ENCODE measurements around the gene SMYD3. TPM values are rescaled to one million over a fixed set of nuclear protein-coding genes. Genes with fewer than 3 reads are reported as not detected.
"Not testable (repeated sequence)": the region's sequence is repeated elsewhere in the genome, so short reads cannot be mapped to it uniquely, and the experiment has no call there.

SMYD3 gene
- total RNA-seq, 2 experiments from 2014 or later = 22.6 to 24.6 TPM

DNA sequence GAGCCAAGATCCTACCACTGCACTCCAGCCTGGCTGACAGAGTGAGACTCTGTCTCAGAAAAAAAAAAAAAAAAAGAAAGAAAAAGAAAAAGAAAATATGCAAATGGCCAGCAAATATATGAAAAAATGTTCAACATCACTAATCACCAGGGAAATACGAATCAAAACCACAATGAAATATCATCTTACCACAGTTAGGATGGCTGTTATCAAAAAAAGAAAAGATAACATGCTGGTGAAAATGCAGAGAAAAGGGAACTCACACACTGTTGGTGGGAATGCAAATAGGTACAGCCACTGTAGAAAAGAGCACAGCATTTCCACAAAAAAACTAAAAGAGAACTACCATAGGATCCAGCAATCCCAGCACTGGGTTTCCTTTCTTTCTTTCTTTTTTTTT, 477.5 kb downstream of the SMYD3 start:
- intact Hi-C loops (cut with micrococcal nuclease) = no loop called here
- TF ChIP-seq, protein P1, sequence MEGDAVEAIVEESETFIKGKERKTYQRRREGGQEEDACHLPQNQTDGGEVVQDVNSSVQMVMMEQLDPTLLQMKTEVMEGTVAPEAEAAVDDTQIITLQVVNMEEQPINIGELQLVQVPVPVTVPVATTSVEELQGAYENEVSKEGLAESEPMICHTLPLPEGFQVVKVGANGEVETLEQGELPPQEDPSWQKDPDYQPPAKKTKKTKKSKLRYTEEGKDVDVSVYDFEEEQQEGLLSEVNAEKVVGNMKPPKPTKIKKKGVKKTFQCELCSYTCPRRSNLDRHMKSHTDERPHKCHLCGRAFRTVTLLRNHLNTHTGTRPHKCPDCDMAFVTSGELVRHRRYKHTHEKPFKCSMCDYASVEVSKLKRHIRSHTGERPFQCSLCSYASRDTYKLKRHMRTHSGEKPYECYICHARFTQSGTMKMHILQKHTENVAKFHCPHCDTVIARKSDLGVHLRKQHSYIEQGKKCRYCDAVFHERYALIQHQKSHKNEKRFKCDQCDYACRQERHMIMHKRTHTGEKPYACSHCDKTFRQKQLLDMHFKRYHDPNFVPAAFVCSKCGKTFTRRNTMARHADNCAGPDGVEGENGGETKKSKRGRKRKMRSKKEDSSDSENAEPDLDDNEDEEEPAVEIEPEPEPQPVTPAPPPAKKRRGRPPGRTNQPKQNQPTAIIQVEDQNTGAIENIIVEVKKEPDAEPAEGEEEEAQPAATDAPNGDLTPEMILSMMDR (IDR thresholded peaks at IDR 0.05) = no peak
- no peaks in the 10 kb centered on the region for H3K27me3 Mint-ChIP-seq
- no peak overlapping the region for H3K27ac Mint-ChIP-seq
- H3K4me3 Mint-ChIP-seq = no peak overlapping the region
- DNase-seq (no peak), ATAC-seq (no peak)
- ChIA-PET CTCF (no interaction called here), POLR2A (no interaction called here)
- no peaks in the 10 kb centered on the region for H3K36me3 Mint-ChIP-seq (ENCODE audit: low read depth)
- no peaks in the 10 kb centered on the region for H3K4me1 Mint-ChIP-seq (ENCODE audit: low read depth)
- H3K9me3 Mint-ChIP-seq = peaks cover 4% of the 10 kb centered on the region

DNA sequence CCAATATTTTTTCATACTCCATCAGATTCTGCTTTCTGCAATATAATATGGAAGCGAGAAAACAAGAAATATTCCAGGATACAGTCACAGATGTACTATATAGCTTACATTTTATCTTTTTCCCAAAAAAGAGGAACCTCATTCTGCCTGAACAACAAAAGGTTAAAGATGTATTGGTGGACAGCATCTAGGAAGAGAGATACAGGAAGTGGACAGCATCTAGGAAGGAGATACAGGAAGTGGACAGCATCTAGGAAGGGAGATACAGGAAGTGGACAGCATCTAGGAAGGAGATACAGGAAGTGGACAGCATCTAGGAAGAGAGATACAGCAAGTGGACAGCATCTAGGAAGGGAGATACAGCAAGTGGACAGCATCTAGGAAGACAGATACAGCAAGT, 483.0 kb downstream of the SMYD3 start:
- POLR2A ChIA-PET; H3K9me3 Mint-ChIP-seq; H3K36me3 Mint-ChIP-seq (ENCODE audit: low read depth); H3K27ac Mint-ChIP-seq; H3K4me3 Mint-ChIP-seq; DNase-seq; ATAC-seq; intact Hi-C loops (cut with micrococcal nuclease); H3K27me3 Mint-ChIP-seq: not testable (repeated sequence)
- CTCF ChIA-PET = interaction anchor here (1.1 kb wide), 1 partner anchor 871 kb away, joined by 6 read pairs; no protein-coding TSS in a partner anchor
- peaks cover 11% of the 10 kb centered on the region for H3K4me1 Mint-ChIP-seq (ENCODE audit: low read depth)

DNA sequence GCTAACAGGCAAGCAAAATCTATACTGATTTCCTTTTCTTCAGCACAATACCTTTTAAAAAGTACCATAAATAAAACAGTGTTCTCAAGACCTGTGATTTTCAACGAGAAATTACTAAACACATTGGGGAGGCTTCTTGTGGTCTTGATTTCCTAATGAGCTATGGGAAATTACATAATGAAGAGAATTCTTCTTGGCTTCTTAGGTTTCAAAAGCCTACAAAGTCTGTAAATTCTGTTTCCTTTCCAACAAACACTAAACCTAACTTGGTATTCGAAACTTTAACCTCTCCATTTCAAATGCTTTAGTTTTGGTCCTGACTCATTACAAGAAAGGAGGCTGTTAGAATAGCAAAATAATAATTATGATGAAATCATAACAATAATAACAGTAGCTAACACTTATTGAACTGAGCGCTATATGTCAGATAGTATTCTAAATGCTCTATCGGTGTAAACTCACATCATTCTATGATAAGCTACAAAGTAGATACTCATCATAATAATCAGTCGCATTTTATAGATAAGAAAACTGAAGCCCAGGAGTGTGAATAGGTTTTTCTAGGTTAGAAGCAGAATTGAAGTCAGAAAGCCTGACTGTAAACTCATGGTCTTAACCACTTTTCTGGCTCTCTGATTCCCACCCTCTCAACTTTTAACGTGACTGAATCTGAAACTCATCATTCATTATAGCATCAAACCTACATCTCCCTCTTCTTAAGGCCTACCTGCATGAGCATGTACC, 486.7 kb downstream of the SMYD3 start:
- Mint-ChIP-seq H3K27me3 (no peaks in the 10 kb centered on the region), H3K4me3 (no peak overlapping the region), H3K36me3 (ENCODE audit: low read depth) (no peaks in the 10 kb centered on the region), H3K27ac (no peak overlapping the region), H3K9me3 (no peaks in the 10 kb centered on the region), H3K4me1 (ENCODE audit: low read depth) (peaks cover 11% of the 10 kb centered on the region)
- no peak for ATAC-seq
- TF ChIP-seq, protein P1 (IDR thresholded peaks at IDR 0.05) = no peak
- ChIA-PET CTCF (interaction anchor here (0.5 kb wide), 1 partner anchor 354 kb away, joined by 3 read pairs; no protein-coding TSS in a partner anchor), POLR2A (no interaction called here)
- no peak for DNase-seq
- intact Hi-C loops (cut with micrococcal nuclease) = no loop called here

DNA sequence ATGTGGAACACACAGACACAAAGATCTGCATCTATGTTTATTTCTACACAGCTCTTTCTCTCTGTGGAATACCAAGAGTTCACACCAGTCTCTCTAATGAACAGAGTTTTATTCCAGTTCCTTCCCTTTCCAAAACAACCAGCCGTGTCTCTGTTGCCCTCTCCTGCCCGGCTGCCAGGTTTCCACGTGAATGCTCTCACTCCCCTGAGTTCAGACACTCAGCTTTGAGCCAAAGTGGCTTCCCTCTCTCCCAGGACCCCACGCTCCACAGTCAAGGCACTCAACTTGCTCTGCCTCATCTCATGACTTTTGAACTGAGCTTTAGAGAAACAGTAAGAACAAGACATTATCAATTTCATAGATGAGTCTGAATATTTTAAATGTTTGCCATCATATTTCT, 488.9 kb downstream of the SMYD3 start:
- POLR2A ChIA-PET = no interaction called here
- H3K27me3 Mint-ChIP-seq = no peaks in the 10 kb centered on the region
- no peaks in the 10 kb centered on the region for H3K9me3 Mint-ChIP-seq
- ATAC-seq = no peak
- H3K27ac Mint-ChIP-seq = no peak overlapping the region
- intact Hi-C loops (cut with micrococcal nuclease) = no loop called here
- TF ChIP-seq, protein P1 (IDR thresholded peaks at IDR 0.05) = no peak
- no peaks in the 10 kb centered on the region for H3K36me3 Mint-ChIP-seq (ENCODE audit: low read depth)
- H3K4me1 Mint-ChIP-seq (ENCODE audit: low read depth) = peaks cover 8% of the 10 kb centered on the region
- CTCF ChIA-PET = no interaction called here
- DNase-seq = no peak
- H3K4me3 Mint-ChIP-seq = no peak overlapping the region

DNA sequence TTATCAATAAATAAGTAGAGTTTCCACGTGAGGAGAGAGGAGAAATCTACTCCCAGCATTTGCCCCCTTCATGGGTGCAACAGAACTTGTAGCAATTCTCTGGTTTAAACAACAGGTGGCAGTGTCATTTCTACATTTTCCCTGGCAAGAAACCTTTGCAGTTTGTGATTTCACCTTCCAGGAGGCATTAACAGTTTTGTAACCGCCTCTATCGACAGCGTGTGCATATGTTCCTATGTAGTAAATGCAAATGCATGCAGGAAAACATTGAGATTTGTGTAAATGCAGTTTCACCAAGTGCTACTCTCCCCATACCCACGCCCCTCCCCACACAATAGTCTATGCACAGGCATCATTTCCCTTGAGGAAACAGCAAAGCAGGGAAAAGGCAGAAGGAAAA, 494.7 kb downstream of the SMYD3 start:
- Mint-ChIP-seq H3K9me3 (no peaks in the 10 kb centered on the region), H3K4me3 (no peak overlapping the region), H3K4me1 (ENCODE audit: low read depth) (no peaks in the 10 kb centered on the region), H3K27me3 (no peaks in the 10 kb centered on the region), H3K27ac (no peak overlapping the region), H3K36me3 (ENCODE audit: low read depth) (no peaks in the 10 kb centered on the region)
- TF ChIP-seq, protein P1 (IDR thresholded peaks at IDR 0.05) = peak; percentile 66
- DNase-seq (peak; percentile 2), ATAC-seq (peak; percentile 51)
- POLR2A ChIA-PET = no interaction called here
- CTCF ChIA-PET = interaction anchor here (1.5 to 2.2 kb wide), 3 partner anchors 24 to 439 kb away, joined by 5 to 11 read pairs (median 5); no protein-coding TSS in a partner anchor
- intact Hi-C loops (cut with micrococcal nuclease) = loop anchor here (5.0 kb wide), 1 partner anchor 480 kb away; no protein-coding TSS in a partner anchor
